OCI-LY1 (cell line): ENCODE results near the gene ST7.

Source experiments
- H2AFZ ChIP-seq: fragments of 200-600 bp; sonication (generic), shearing (Covaris generic); 2 replicates; pipeline ENCODE4 v1.6.0; 2014; ENCODE audit warnings: antibody characterized with exemption, mild to moderate bottlenecking, low read length
- H3F3A ChIP-seq: fragments of 200-600 bp; sonication (generic), shearing (Covaris generic); 2 replicates; pipeline ENCODE4 v1.6.0; 2014; ENCODE audit warnings: mild to moderate bottlenecking, antibody characterized with exemption, low read length, moderate library complexity; ENCODE audit not compliant: insufficient read depth
- H3K27ac ChIP-seq: fragments of 200-600 bp; sonication (generic); 2 replicates; pipeline ENCODE4 v1.5.1; 2014; ENCODE audit warnings: low read length, mixed run types, mild to moderate bottlenecking, low read depth; ENCODE audit not compliant: poor library complexity, severe bottlenecking
- H3K27me3 ChIP-seq: fragments of 200-600 bp; sonication (generic); 2 replicates; pipeline ENCODE4 v1.6.0; 2014; ENCODE audit warnings: antibody characterized with exemption, mild to moderate bottlenecking, low read length, moderate library complexity; ENCODE audit not compliant: insufficient read depth
- H3K36me3 ChIP-seq: fragments of 200-600 bp; sonication (generic); 2 replicates; pipeline ENCODE4 v1.6.1; 2014; ENCODE audit warnings: mild to moderate bottlenecking, antibody characterized with exemption, low read length, moderate library complexity, mixed read lengths; ENCODE audit not compliant: insufficient read depth
- H3K4me1 ChIP-seq: fragments of 200-600 bp; sonication (generic); 2 replicates; pipeline ENCODE4 v1.5.1; 2014; ENCODE audit warnings: mild to moderate bottlenecking, low read length, moderate library complexity; ENCODE audit not compliant: insufficient read depth, severe bottlenecking
- H3K4me2 ChIP-seq: fragments of 200-600 bp; sonication (generic), shearing (Covaris generic); 2 replicates; pipeline ENCODE4 v1.6.1; 2014; ENCODE audit warnings: low read length
- H3K4me3 ChIP-seq: fragments of 200-600 bp; sonication (generic); 2 replicates; pipeline ENCODE4 v1.5.1; 2014; ENCODE audit warnings: low read length, low read depth, mild to moderate bottlenecking, mixed read lengths; ENCODE audit not compliant: poor library complexity, severe bottlenecking
- H3K79me2 ChIP-seq: fragments of 200-600 bp; shearing (Covaris generic); 2 replicates; pipeline ENCODE4 v1.6.1; 2016; ENCODE audit warnings: mixed run types, low read length, mixed read lengths; ENCODE audit not compliant: insufficient read depth
- H3K9ac ChIP-seq: fragments of 200-600 bp; sonication (generic), shearing (Covaris generic); 2 replicates; pipeline ENCODE4 v1.6.1; 2014; ENCODE audit warnings: mild to moderate bottlenecking, low read length, mixed read lengths
- H3K9me2 ChIP-seq: fragments of 200-600 bp; sonication (generic), shearing (Covaris generic); 2 replicates; pipeline ENCODE4 v1.6.1; 2014; ENCODE audit warnings: low read depth, mild to moderate bottlenecking, low read length, mixed read lengths
- H3K9me3 ChIP-seq: fragments of 200-600 bp; shearing (Covaris generic); 2 replicates; pipeline ENCODE4 v1.6.1; 2014; ENCODE audit warnings: low read length, mixed read lengths
- H4K20me1 ChIP-seq: fragments of 200-600 bp; sonication (generic), shearing (Covaris generic); 2 replicates; pipeline ENCODE4 v1.6.0; 2016; ENCODE audit warnings: mild to moderate bottlenecking, low read length; ENCODE audit not compliant: insufficient read depth
- CTCF ChIP-seq: fragments of 200-600 bp; sonication (generic), shearing (Covaris generic); IDR thresholded peaks from 2 replicates; pipeline ENCODE4 v1.5.1; 2017; ENCODE audit warnings: mild to moderate bottlenecking, antibody characterized with exemption, low read length, moderate library complexity, mixed read lengths
- EZH2 ChIP-seq: fragments of 200-600 bp; sonication (generic), shearing (Covaris generic); IDR thresholded peaks from 2 replicates; pipeline ENCODE4 v1.8.0; 2017; ENCODE audit warnings: borderline replicate concordance, mixed run types, mild to moderate bottlenecking, antibody characterized with exemption, low read length, moderate library complexity, mixed read lengths

The ST7 gene

GRCh38 chr7:117036836-117037235 is 83.5 kb downstream of the ST7 start:
- H3F3A ChIP-seq: no peaks in the 10 kb centered on the region
- H3K36me3 ChIP-seq: no peaks in the 10 kb centered on the region
- no peak for TF ChIP-seq EZH2
- TF ChIP-seq CTCF: no peak
- no peaks in the 10 kb centered on the region for H3K79me2 ChIP-seq
- H3K4me3 ChIP-seq: no peak overlapping the region
- H3K4me1 ChIP-seq: no peaks in the 10 kb centered on the region
- no peak overlapping the region for H3K4me2 ChIP-seq
- H3K9me3 ChIP-seq: no peaks in the 10 kb centered on the region
- H3K9ac ChIP-seq: no peak overlapping the region
- H2AFZ ChIP-seq: no peak overlapping the region
- H3K27me3 ChIP-seq: no peaks in the 10 kb centered on the region
- H3K9me2 ChIP-seq: no peaks in the 10 kb centered on the region
- H4K20me1 ChIP-seq: peaks cover 3% of the 10 kb centered on the region
- no peak overlapping the region for H3K27ac ChIP-seq

GRCh38 chr7:117038408-117038807 is 85.1 kb downstream of the ST7 start:
- Histone ChIP-seq H3K79me2 (no peaks in the 10 kb centered on the region), H4K20me1 (peaks cover 3% of the 10 kb centered on the region), H3K4me1 (no peaks in the 10 kb centered on the region), H3K27ac (no peak overlapping the region), H2AFZ (no peak overlapping the region), H3K4me2 (no peak overlapping the region), H3K9ac (no peak overlapping the region), H3K4me3 (no peak overlapping the region), H3F3A (no peaks in the 10 kb centered on the region), H3K9me2 (no peaks in the 10 kb centered on the region), H3K27me3 (no peaks in the 10 kb centered on the region), H3K36me3 (no peaks in the 10 kb centered on the region), H3K9me3 (no peaks in the 10 kb centered on the region)
- TF ChIP-seq CTCF (no peak), EZH2 (no peak)

- Histone ChIP-seq H3K9ac (no peak overlapping the region), H3K4me1 (no peaks in the 10 kb centered on the region), H3K9me3 (no peaks in the 10 kb centered on the region), H3K4me2 (no peak overlapping the region), H4K20me1 (no peaks in the 10 kb centered on the region; the same call in 1 of the 2 replicates), H3K27ac (no peak overlapping the region), H3K9me2 (no peaks in the 10 kb centered on the region), H3K4me3 (no peak overlapping the region), H3K36me3 (no peaks in the 10 kb centered on the region), H3K27me3 (no peaks in the 10 kb centered on the region), H2AFZ (no peak overlapping the region), H3K79me2 (no peaks in the 10 kb centered on the region), H3F3A (no peaks in the 10 kb centered on the region)
- TF ChIP-seq EZH2 (no peak), CTCF (no peak)
Observed at GRCh38 chr7:117041007-117041406, 87.7 kb downstream of the ST7 start.
